Gastrocnemius medialis (tissue), 4 donors: ENCODE measurements around the gene ZFP36L1. TPM values are rescaled to one million over a fixed set of nuclear protein-coding genes. Genes with fewer than 3 reads are reported as not detected.

ENCODE experiments used
- ATAC-seq, 2 donors: fragments of 150-250 bp; one replicate each; pipeline ENCODE4 v1.9.1; 2016
- DNase-seq, 2 donors: peaks; one replicate each; pipeline ENCODE4 v3.0.0-alpha.2; 2019
- H3K27ac ChIP-seq, 4 donors: fragments of 200-600 bp; sonication (generic); 1 replicate in 1 of 4; 2 replicates in 3 of 4; pipeline ENCODE4 v1.5.1; 2016 to 2018; ENCODE audit warnings: mild to moderate bottlenecking in 2 of 4, moderate library complexity in 1 of 4
- H3K27me3 ChIP-seq, 3 donors: fragments of 200-600 bp; sonication (generic) in 2 of 3; 1 replicate in 1 of 3; 2 replicates in 2 of 3; pipeline versions ENCODE4 v1.5.1 to v1.6.0; 2016 to 2019; ENCODE audit warnings: mild to moderate bottlenecking in 1 of 3, moderate library complexity in 1 of 3
- H3K36me3 ChIP-seq, 2 donors: fragments of 200-600 bp; sonication (generic) in 1 of 2; one replicate each; pipeline ENCODE4 v1.5.1; 2017 to 2018
- H3K4me1 ChIP-seq, 2 donors: fragments of 200-600 bp; sonication (generic) in 1 of 2; one replicate each; pipeline ENCODE4 v1.5.1; 2016 to 2017; ENCODE audit warnings: mild to moderate bottlenecking in 2 of 2
- H3K4me3 ChIP-seq, 4 donors: fragments of 200-600 bp; sonication (generic) in 3 of 4; 1 replicate in 1 of 4; 2 replicates in 3 of 4; pipeline ENCODE4 v1.5.1; 2016 to 2019; ENCODE audit warnings: mild to moderate bottlenecking in 2 of 4
- H3K9me3 ChIP-seq, 3 donors: fragments of 200-600 bp; sonication (generic) in 2 of 3; 1 replicate in 1 of 3; 2 replicates in 2 of 3; pipeline ENCODE4 v1.5.1; 2016 to 2019
- CTCF ChIP-seq, 5 experiments: fragments of 450-650 bp in 3 of 5; fragments of 200-600 bp in 2 of 5; sonication (generic) in 2 of 5; IDR thresholded peaks in 4 of 5; conservative IDR thresholded peaks in 1 of 5; 1 replicate in 4 of 5; 2 replicates in 1 of 5; pipeline ENCODE4 v1.5.1; 2016 to 2019; ENCODE audit warnings: antibody characterized with exemption in 5 of 5, mild to moderate bottlenecking in 3 of 5, moderate library complexity in 3 of 5
- POLR2A ChIP-seq, 2 donors: fragments of 450-650 bp; IDR thresholded peaks; one replicate each; pipeline ENCODE4 v1.6.1; 2017; ENCODE audit warnings: antibody characterized with exemption in 2 of 2, mild to moderate bottlenecking in 2 of 2, moderate library complexity in 2 of 2
- in situ Hi-C, 4 donors: fragments of 200-750 bp; cut with MboI; loops; one replicate each; pipeline versions ENCODE4 v1.15.0 to v1.8.0; 2017; ENCODE audit warnings: low sequenced_read_pairs in 4 of 4
- intact Hi-C: fragments of 100-400 bp; cut with DNase I; formaldehyde crosslinking; loops from one replicate; pipeline ENCODE4 v1.15.1; 2023; ENCODE audit warnings: low total_unique reads
- total RNA-seq, 4 donors: library from RNA; depleted of rRNA; stranded (reverse); fragments of >200 nt; gene quantifications; one replicate each; pipeline versions ENCODE4 v1.1.0 to v1.2.3, GENCODE V29; 2016

ZFP36L1 gene
- total RNA-seq, 4 donors from 2014 or later: 60.2 to 196 (median 125) TPM

GRCh38 chr14:68811171-68811570, 18.3 kb upstream of the ZFP36L1 start:
- TF ChIP-seq POLR2A (IDR thresholded peaks at IDR 0.05): no peak
- no peak for TF ChIP-seq CTCF (IDR thresholded peaks at IDR 0.05 in 4 of 5, conservative IDR thresholded peaks at IDR 0.05 in 1 of 5)
- intact Hi-C loops: no loop called here
- Histone ChIP-seq H3K4me1 (peaks cover 43 to 45% of the 10 kb centered on the region in 2 donors), H3K36me3 (no peaks in the 10 kb centered on the region), H3K9me3 (no peaks in the 10 kb centered on the region), H3K27me3 (no peaks in the 10 kb centered on the region), H3K4me3 (no peak overlapping the region), H3K27ac (peak overlapping the region in 1 of 4 donors; percentile 24)
- in situ Hi-C loops: no loop called here
- DNase-seq (no peak), ATAC-seq (no peak)

GRCh38 chr14:68810173-68811153, 17.6 kb upstream of the ZFP36L1 start:
- ATAC-seq: no peak
- DNase-seq: no peak

GRCh38 chr14:68809524-68809923, 16.7 kb upstream of the ZFP36L1 start:
- no peak for DNase-seq
- Histone ChIP-seq H3K4me3 (no peak overlapping the region), H3K27ac (peak overlapping the region in 2 of 4 donors; percentile 29 to 64), H3K9me3 (no peaks in the 10 kb centered on the region), H3K27me3 (no peaks in the 10 kb centered on the region), H3K4me1 (peaks cover 26 to 29% of the 10 kb centered on the region in 2 donors), H3K36me3 (no peaks in the 10 kb centered on the region)
- intact Hi-C loops: no loop called here
- TF ChIP-seq CTCF (IDR thresholded peaks at IDR 0.05 in 4 of 5, conservative IDR thresholded peaks at IDR 0.05 in 1 of 5) (no peak), POLR2A (IDR thresholded peaks at IDR 0.05) (no peak)
- ATAC-seq: no peak
- in situ Hi-C loops: no loop called here

More at GRCh38 chr14:68810173-68811153, 17.6 kb upstream of the ZFP36L1 start:
- TF ChIP-seq CTCF (IDR thresholded peaks at IDR 0.05 in 4 of 5, conservative IDR thresholded peaks at IDR 0.05 in 1 of 5): no peak
- TF ChIP-seq POLR2A (IDR thresholded peaks at IDR 0.05): no peak
- in situ Hi-C loops (no loop called here), intact Hi-C loops (no loop called here)
- H3K27me3 ChIP-seq: no peaks in the 10 kb centered on the region
- no peaks in the 10 kb centered on the region for H3K9me3 ChIP-seq
- peak overlapping the region in 1 of 4 donors; percentile 24 for H3K27ac ChIP-seq
- no peaks in the 10 kb centered on the region for H3K36me3 ChIP-seq
- peaks cover 36 to 38% of the 10 kb centered on the region in 2 donors for H3K4me1 ChIP-seq
- H3K4me3 ChIP-seq: no peak overlapping the region

- H3K4me1 ChIP-seq: peaks cover 20 to 22% of the 10 kb centered on the region in 2 donors
- no peak for ATAC-seq
- no peak for DNase-seq
- in situ Hi-C loops (no loop called here), intact Hi-C loops (no loop called here)
- no peaks in the 10 kb centered on the region for H3K9me3 ChIP-seq
- TF ChIP-seq CTCF (IDR thresholded peaks at IDR 0.05 in 4 of 5, conservative IDR thresholded peaks at IDR 0.05 in 1 of 5) (no peak), POLR2A (IDR thresholded peaks at IDR 0.05) (no peak)
- H3K27me3 ChIP-seq: no peaks in the 10 kb centered on the region
- no peaks in the 10 kb centered on the region for H3K36me3 ChIP-seq
- H3K4me3 ChIP-seq: no peak overlapping the region
- H3K27ac ChIP-seq: peak overlapping the region; percentile 29 to 64 (median 46)
Measured at GRCh38 chr14:68808696-68809480, 16.0 kb upstream of the ZFP36L1 start.
